ENCODE results near the gene KCNQ1.

The KCNQ1 gene

DNA sequence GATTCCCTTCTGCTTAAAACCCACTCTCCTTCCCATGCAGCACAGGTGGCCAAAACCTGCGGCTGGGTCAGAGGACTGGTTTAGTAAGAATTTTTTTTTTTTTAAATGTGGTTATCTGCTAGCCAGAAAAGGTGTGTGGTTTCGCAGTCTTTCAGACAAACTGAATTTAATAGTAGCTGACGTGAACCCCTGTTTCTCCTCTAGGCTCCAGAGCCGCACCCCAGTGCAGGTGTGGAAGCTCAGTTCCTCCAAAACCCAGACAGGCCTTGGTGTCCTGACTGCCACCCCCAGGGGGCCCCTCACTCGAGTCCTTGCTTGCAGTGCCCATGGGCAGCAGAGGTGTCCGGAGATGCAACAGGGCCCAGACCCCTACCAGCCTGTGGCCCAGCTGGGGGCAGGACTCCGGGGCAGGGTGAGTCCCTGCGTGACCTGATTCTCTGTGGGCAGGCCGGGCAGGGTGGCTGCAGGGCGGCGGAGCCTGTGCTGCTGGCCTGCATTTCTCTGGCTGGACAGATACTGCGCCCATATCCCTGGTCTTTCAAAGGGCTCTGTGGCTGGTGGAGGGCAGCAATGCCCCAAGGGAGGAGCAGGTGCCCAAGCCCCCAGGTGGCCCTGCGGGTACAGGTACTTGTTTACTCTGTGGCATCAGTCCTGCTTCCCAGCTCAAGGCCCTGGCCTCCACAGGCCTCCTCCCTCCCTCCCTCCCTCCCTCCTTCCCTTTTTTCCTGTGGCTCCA, 15.2 kb downstream of the KCNQ1 start:
- Histone ChIP-seq H3K36me3 (ENCODE audit: control insufficient read depth, insufficient read depth, low read length) (no peaks in the 10 kb centered on the region), H3K27me3 (replicated peaks; ENCODE audit: control insufficient read depth, insufficient read depth, low read length) (no peaks in the 10 kb centered on the region; the same call in none of the 2 replicates), H3K4me3 (replicated peaks; ENCODE audit: low read depth, low read length) (no peak overlapping the region)
- TF ChIP-seq, protein P1, sequence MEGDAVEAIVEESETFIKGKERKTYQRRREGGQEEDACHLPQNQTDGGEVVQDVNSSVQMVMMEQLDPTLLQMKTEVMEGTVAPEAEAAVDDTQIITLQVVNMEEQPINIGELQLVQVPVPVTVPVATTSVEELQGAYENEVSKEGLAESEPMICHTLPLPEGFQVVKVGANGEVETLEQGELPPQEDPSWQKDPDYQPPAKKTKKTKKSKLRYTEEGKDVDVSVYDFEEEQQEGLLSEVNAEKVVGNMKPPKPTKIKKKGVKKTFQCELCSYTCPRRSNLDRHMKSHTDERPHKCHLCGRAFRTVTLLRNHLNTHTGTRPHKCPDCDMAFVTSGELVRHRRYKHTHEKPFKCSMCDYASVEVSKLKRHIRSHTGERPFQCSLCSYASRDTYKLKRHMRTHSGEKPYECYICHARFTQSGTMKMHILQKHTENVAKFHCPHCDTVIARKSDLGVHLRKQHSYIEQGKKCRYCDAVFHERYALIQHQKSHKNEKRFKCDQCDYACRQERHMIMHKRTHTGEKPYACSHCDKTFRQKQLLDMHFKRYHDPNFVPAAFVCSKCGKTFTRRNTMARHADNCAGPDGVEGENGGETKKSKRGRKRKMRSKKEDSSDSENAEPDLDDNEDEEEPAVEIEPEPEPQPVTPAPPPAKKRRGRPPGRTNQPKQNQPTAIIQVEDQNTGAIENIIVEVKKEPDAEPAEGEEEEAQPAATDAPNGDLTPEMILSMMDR (IDR thresholded peaks at IDR 0.05; ENCODE audit: insufficient read depth, low read length, poor library complexity, severe bottlenecking): no peak
- no peak for DNase-seq (ENCODE audit: extremely low read depth, insufficient read length)

DNA sequence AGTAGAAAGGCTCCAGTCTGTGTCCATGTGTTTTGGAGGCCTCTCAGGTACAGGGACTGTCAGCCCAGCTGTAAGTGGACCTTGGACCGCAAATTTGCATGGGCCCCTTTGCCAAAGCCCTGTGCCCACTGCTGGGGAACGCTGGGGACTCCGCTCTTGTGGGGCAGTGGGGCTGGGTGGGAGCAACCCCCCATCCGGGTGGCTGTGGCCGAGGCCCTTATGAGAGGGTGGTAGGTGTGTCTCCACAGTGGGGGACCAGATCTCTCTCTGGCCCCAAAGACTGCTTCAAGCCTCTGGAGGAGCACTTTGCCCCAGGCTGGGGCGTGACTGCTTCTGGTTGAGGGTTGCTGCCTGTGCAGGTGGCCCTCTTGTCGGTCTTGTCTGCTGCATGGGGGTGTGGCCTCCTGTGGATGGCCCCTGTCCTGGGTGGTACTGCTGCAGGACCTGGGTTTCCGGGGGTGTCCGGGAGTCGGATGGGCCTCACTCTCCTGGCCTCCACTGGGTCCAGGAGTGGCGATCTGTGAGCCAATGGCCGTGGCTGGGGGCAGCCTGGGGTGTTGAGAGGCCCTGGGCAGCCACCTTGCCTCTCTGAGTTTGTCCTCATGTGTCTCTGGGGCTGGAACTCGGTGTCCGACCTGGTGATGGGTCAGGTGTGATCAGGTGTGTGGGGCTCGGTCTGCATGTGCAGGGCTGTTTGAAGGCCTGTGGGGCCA, 15.9 kb downstream of the KCNQ1 start:
- DNase-seq (ENCODE audit: extremely low read depth, insufficient read length): no peak
- Histone ChIP-seq H3K27me3 (replicated peaks; ENCODE audit: control insufficient read depth, insufficient read depth, low read length) (no peaks in the 10 kb centered on the region; the same call in none of the 2 replicates), H3K36me3 (ENCODE audit: control insufficient read depth, insufficient read depth, low read length) (no peaks in the 10 kb centered on the region), H3K4me3 (replicated peaks; ENCODE audit: low read depth, low read length) (no peak overlapping the region)
- TF ChIP-seq, protein P1 (IDR thresholded peaks at IDR 0.05; ENCODE audit: insufficient read depth, low read length, poor library complexity, severe bottlenecking): no peak

DNA sequence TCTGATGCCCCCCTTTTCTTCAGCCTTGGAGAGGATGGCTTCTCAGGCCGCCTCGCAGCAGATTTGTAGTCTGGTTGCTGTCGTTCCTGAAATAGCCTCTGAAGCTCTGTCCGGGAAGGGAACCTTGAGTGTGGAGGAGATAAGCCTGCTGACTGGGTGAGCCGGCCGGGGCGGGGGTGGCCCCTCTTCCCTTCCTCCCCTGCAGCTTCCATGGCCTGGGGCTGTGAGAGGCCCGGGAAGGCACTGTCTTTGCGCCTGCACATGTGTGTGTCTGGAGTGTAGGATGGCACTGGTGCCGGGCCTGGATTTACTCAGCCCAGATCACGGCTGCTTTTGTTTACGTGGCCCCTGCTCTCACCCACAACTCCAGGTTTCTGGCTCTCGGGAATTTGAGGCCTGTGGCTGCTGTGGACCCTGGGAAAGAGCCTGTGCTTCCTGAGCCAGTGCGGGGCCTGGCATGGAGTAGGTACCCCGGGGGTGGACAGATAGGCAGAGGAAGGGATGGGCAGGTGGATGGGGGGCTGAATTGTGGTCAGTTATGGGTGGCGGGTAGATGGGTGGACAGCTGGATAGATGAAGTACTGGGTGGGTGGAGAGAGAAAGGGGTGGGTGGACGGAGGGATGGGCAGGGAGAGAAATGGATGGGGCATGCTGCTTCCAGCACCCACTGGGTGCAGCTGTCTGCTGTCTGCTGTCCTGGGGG, 16.6 kb downstream of the KCNQ1 start:
- TF ChIP-seq, protein P1 (IDR thresholded peaks at IDR 0.05; ENCODE audit: insufficient read depth, low read length, poor library complexity, severe bottlenecking): no peak
- Histone ChIP-seq H3K27me3 (replicated peaks; ENCODE audit: control insufficient read depth, insufficient read depth, low read length) (no peaks in the 10 kb centered on the region; the same call in none of the 2 replicates), H3K36me3 (ENCODE audit: control insufficient read depth, insufficient read depth, low read length) (no peaks in the 10 kb centered on the region), H3K4me3 (replicated peaks; ENCODE audit: low read depth, low read length) (no peak overlapping the region)
- no peak for DNase-seq (ENCODE audit: extremely low read depth, insufficient read length)

DNA sequence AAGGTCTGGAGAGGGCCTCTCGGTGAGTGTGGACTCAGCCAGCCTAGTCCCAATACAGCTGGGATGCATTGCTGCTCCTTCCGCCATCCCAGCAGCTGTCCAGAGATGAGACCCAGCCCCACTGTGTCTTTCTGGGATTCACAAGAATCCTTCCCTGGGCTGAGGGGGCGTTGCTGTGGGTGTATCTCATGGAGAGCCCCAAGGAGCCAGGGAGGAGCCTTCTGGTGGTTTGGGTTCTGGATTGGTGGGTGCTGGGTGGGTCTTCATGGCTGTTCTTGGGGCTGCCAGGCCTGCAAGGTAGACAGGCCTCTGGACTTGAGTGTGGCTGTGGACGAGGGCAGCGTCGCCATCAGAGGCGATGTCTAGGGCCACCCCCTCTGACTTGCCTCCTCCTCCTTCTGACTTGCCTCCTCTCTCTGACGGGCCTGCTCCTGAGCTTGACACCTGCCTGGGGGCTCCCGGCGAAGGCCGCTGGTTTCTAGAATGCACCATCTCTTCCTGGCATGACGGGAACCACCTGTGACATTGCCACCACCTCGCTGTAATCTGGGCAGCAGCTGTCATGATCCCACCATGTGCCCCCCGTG, 17.2 kb downstream of the KCNQ1 start:
- no peaks in the 10 kb centered on the region for H3K36me3 ChIP-seq (ENCODE audit: control insufficient read depth, insufficient read depth, low read length)
- DNase-seq (ENCODE audit: extremely low read depth, insufficient read length): no peak
- TF ChIP-seq, protein P1 (IDR thresholded peaks at IDR 0.05; ENCODE audit: insufficient read depth, low read length, poor library complexity, severe bottlenecking): no peak
- H3K27me3 ChIP-seq (replicated peaks; ENCODE audit: control insufficient read depth, insufficient read depth, low read length): no peaks in the 10 kb centered on the region; the same call in none of the 2 replicates
- H3K4me3 ChIP-seq (replicated peaks; ENCODE audit: low read depth, low read length): no peak overlapping the region

DNA sequence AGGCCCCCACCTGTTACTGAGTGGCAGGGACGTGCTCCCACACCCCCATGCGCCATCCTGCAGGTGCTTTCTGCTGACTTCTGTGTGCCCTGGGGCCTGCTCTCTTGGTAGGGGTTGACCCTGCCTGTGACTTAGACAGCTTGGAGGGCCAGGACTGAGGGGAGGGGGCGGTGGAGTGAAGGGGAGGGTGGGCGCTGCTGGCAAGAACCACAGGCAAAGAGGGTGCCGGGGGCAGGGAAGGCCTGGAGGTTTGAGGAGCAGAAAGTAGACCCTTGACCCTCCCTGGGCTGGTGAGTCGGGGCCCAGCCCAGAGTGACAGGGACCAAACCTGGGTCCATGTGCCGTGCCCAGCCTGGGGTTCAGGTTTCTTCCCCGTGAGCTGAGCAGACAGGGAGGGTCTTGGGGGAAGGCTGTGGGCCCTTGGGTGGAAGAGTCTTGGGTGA, 17.8 kb downstream of the KCNQ1 start:
- H3K4me3 ChIP-seq (replicated peaks; ENCODE audit: low read depth, low read length): no peak overlapping the region

More for the DNA sequence above, 17.8 kb downstream of the KCNQ1 start:
- TF ChIP-seq, protein P1 (IDR thresholded peaks at IDR 0.05; ENCODE audit: insufficient read depth, low read length, poor library complexity, severe bottlenecking): no peak
- H3K27me3 ChIP-seq (replicated peaks; ENCODE audit: control insufficient read depth, insufficient read depth, low read length): no peaks in the 10 kb centered on the region; the same call in none of the 2 replicates
- DNase-seq (ENCODE audit: extremely low read depth, insufficient read length): no peak
- H3K36me3 ChIP-seq (ENCODE audit: control insufficient read depth, insufficient read depth, low read length): no peaks in the 10 kb centered on the region

Data from GM06990 (cell line).